Left lung (tissue), 10 donors: Measurements from ENCODE around the gene MDGA2. TPM values are rescaled to one million over a fixed set of nuclear protein-coding genes. Genes with fewer than 3 reads are reported as not detected.
"Not testable (repeated sequence)": the region's sequence is repeated elsewhere in the genome, so short reads cannot be mapped to it uniquely, and the experiment has no call there.

Source experiments
- ATAC-seq: fragments of 200-7000 bp; cut with Tn5 transposase; one replicate; pipeline ENCODE4 v1.9.1; 2020; ENCODE audit warnings: moderate library complexity
- DNase-seq, 4 donors: peaks; one replicate each; pipeline ENCODE4 v3.0.0-alpha.2; 2013 to 2020
- H3K27ac ChIP-seq, 2 donors: fragments of 200-600 bp; sonication (generic) in 1 of 2; one replicate each; pipeline versions ENCODE4 v1.5.0 to v1.8.0; 2020 to 2021
- H3K27me3 ChIP-seq, 2 donors: fragments of 200-600 bp; sonication (generic) in 1 of 2; one replicate each; pipeline versions ENCODE4 v1.5.0 to v1.8.0; 2020 to 2021
- H3K36me3 ChIP-seq, 2 donors: fragments of 200-600 bp; sonication (generic) in 1 of 2; one replicate each; pipeline versions ENCODE4 v1.5.0 to v1.8.0; 2020 to 2021
- H3K4me1 ChIP-seq, 2 donors: fragments of 200-600 bp; one replicate each; pipeline ENCODE4 v1.8.0; 2021
- H3K4me3 ChIP-seq, 2 donors: fragments of 200-600 bp; sonication (generic) in 1 of 2; one replicate each; pipeline versions ENCODE4 v1.5.0 to v1.8.0; 2020 to 2021; ENCODE audit warnings: mild to moderate bottlenecking in 1 of 2
- H3K9me3 ChIP-seq, 2 donors: fragments of 200-600 bp; sonication (generic) in 1 of 2; one replicate each; pipeline versions ENCODE4 v1.5.0 to v1.8.0; 2020 to 2021
- CTCF ChIP-seq, 2 donors: fragments of 200-600 bp; sonication (generic) in 1 of 2; IDR thresholded peaks; one replicate each; pipeline versions ENCODE4 v1.5.0 to v1.8.0; 2021; ENCODE audit warnings: antibody characterized with exemption in 2 of 2
- intact Hi-C, 2 donors: fragments of 100-400 bp; cut with DNase I; formaldehyde crosslinking; loops; one replicate each; pipeline versions ENCODE4 v1.11.2 to v1.14.2; 2022
- polyA plus RNA-seq, 6 donors: library from polyadenylated mRNA; unstranded; fragments of 120-200 nt; gene quantifications; one replicate each; pipeline ENCODE4 v1.2.1, GENCODE V29; 2013; ENCODE audit not compliant: insufficient read length in 6 of 6
- total RNA-seq, 2 donors: library from RNA; stranded (reverse); fragmentation: NEBNext Ultra II Directional; extraction: Animal tissue kit (Norgen Biotek cat#: 25700); gene quantifications; one replicate each; pipeline ENCODE4 v1.2.1, GENCODE V29; 2021
- donor health status: DM: no; HTN: yes; CAD: no.
- donor health status: DM: no; HTN: no; CAD: no.

Gene MDGA2
- total and polyA plus RNA-seq, 8 donors = 0.14 to 0.62 (median 0.36) TPM; not detected in 1

GRCh38 chr14:47626151-47627035 lies 49.0 kb downstream of the MDGA2 start:
- no peak for ATAC-seq
- H3K9me3 ChIP-seq = peaks cover 0 to 13% of the 10 kb centered on the region in 2 donors
- no peaks in the 10 kb centered on the region for H3K27me3 ChIP-seq
- intact Hi-C loops = no loop called here
- H3K4me3 ChIP-seq = no peak overlapping the region
- H3K27ac ChIP-seq = no peak overlapping the region
- H3K4me1 ChIP-seq = no peaks in the 10 kb centered on the region
- no peaks in the 10 kb centered on the region for H3K36me3 ChIP-seq
- DNase-seq = peak in 1 of 4 donors; percentile 64
- no peak for TF ChIP-seq CTCF (IDR thresholded peaks at IDR 0.05)

- H3K27ac ChIP-seq, H3K27me3 ChIP-seq, ATAC-seq, H3K4me1 ChIP-seq, H3K36me3 ChIP-seq, intact Hi-C loops, H3K4me3 ChIP-seq: not testable (repeated sequence)
- peak in 1 of 4 donors; percentile 17 for DNase-seq
- peaks cover 0 to 13% of the 10 kb centered on the region in 2 donors for H3K9me3 ChIP-seq
These were observed 51.3 kb downstream of the MDGA2 start for GRCh38 chr14:47624126-47624525.

- intact Hi-C loops = no loop called here
- ATAC-seq = no peak
- H3K36me3 ChIP-seq = no peaks in the 10 kb centered on the region
These were observed 56.0 kb downstream of the MDGA2 start for GRCh38 chr14:47619392-47619791.

GRCh38 chr14:47606566-47606965 lies 68.8 kb downstream of the MDGA2 start:
- no peak overlapping the region for H3K27ac ChIP-seq
- ATAC-seq = no peak
- intact Hi-C loops = no loop called here
- no peak overlapping the region for H3K4me3 ChIP-seq
- no peaks in the 10 kb centered on the region for H3K27me3 ChIP-seq
- H3K4me1 ChIP-seq = no peaks in the 10 kb centered on the region
- DNase-seq = no peak
- TF ChIP-seq CTCF (IDR thresholded peaks at IDR 0.05) = no peak
- no peaks in the 10 kb centered on the region for H3K9me3 ChIP-seq
- no peaks in the 10 kb centered on the region for H3K36me3 ChIP-seq

More at GRCh38 chr14:47619392-47619791, 56.0 kb downstream of the MDGA2 start:
- no peak overlapping the region for H3K27ac ChIP-seq
- no peaks in the 10 kb centered on the region for H3K9me3 ChIP-seq
- H3K4me1 ChIP-seq = no peaks in the 10 kb centered on the region
- H3K27me3 ChIP-seq = no peaks in the 10 kb centered on the region
- no peak overlapping the region for H3K4me3 ChIP-seq
- TF ChIP-seq CTCF (IDR thresholded peaks at IDR 0.05) = no peak
- no peak for DNase-seq

GRCh38 chr14:47596860-47597259 lies 78.5 kb downstream of the MDGA2 start:
- Histone ChIP-seq H3K4me3 (no peak overlapping the region), H3K9me3 (no peaks in the 10 kb centered on the region), H3K4me1 (no peaks in the 10 kb centered on the region), H3K27me3 (no peaks in the 10 kb centered on the region), H3K36me3 (no peaks in the 10 kb centered on the region), H3K27ac (no peak overlapping the region)
- TF ChIP-seq CTCF (IDR thresholded peaks at IDR 0.05) = no peak
- DNase-seq (no peak), ATAC-seq (no peak)
- intact Hi-C loops = no loop called here
